GM19193 (cell line): Measurements from ENCODE around the gene SLC46A3.

ENCODE experiments used
- POLR2A ChIP-seq: IDR thresholded peaks from 4 replicates; pipeline ENCODE4 v1.6.1; 2011; ENCODE audit not compliant: insufficient read depth, insufficient read length; ENCODE audit errors: extremely low read depth

The SLC46A3 gene

DNA sequence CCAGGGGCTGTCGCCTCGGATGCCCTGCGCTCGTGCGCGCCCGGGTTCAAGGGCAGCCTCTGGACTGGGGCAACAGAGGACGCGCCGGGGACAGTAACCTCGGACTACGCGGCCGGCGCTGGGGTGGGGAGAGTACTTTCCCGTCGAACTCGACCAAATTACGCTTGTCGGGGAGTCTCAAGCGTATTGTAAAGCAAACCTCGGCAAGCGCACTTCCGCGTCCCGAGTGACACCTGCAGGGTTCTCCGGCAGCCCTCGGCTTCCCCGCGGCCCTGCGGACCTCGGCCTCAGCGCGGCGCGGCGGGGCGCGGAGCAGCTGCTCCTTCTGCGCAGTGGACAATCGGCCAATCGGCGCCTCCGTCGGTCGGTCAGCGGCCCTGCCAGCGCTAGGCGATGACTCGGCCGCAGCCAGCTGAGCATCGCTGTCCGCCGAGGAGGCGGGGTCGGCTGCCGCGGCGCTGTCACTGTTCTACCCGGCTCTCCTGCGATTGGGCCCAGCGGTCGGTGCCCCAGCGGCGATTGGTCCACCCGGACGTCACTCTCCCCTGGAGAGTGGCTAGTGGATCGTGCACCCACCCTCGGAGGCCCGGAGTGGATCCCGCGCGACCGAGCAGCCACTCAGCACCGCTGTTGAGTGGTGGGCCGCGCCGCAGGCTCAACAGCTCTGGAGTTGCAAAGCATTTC, at the start of gene SLC46A3:
Gene SLC46A3, minus strand, starts transcription at position 428 of the 684 bp plus-strand sequence. CDS start 972 bp downstream, outside the sequence.
- TF ChIP-seq POLR2A, result peak; percentile 61

DNA sequence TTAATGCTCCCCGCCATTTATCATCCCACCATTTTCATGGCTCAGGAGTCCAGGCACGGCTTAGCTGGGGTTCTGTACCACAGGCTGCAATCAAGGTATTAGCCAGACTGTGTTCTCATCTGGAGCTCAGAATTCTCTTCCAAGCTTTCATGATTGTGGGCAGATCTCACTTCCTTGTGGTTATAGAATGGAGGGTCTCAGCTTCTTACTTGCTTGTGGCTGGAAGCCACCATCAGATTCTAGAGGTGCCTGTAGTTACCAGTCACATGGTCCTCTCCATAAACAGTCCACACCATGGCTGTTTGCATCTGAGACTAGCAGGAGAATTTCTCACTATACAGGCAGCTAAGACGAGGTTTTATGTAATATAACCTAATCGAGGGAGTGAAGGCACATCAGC, 45.1 kb upstream of the SLC46A3 start:
- no peak for TF ChIP-seq POLR2A

GRCh38 chr13:28761586-28761985, 42.8 kb upstream of the SLC46A3 start:
- TF ChIP-seq POLR2A, result no peak

- TF ChIP-seq POLR2A, result no peak
These were observed 36.7 kb upstream of the SLC46A3 start for GRCh38 chr13:28755546-28755870.

- TF ChIP-seq POLR2A, result no peak
These were observed 36.2 kb upstream of the SLC46A3 start for GRCh38 chr13:28754698-28755545.

DNA sequence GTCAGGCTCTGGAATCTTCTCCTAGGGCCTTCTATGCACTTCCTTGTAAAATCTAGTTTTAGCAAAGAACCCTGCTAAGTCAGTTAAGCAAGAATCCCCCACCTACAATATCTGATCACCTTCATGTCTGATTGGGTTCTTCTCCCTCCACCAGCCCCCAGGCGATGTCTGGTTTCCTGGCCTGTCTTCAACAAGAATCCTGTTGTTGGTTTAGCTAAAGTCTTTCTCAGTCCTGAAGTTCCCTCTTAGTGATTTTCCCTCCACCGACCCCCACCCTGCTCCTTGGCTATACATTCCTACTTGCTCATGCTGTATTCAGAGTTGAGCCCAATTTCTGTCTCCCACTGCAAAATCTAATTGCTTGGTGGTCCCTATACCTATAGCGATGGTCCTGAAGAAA, 35.2 kb upstream of the SLC46A3 start:
- no peak for TF ChIP-seq POLR2A

DNA sequence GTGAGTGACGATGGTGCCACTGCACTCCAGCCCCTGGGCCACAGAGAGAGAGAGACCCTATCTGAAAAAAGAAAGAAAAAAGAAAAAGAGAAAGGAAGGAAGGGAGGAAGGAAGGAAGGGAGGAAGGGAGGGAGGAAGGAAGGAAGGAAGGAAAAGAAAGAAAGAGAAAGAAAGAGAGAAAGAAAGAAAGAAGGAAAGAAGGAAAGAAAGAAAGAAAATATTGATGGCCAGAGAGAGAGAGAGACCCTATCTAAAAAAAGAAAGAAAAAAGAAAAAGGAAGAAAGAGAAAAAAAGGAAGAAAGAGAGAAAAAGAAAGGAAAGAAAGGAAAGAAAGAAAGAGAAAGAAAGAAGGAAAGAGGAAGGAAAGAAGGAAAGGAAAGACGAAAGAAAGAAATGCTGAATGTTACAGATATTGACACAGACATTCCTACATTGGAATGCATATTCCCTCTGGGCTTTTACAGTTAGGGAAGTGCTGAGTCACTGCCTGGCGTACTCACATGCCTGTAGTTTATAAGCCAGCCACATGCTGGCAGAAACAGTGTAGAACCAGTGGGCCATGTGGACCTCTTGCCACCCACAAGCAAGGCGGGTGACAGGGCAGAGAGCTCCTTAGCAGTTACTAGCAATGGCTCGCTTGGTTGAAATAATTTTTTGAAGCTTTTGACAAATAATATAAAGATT, 34.6 kb upstream of the SLC46A3 start:
- no peak for TF ChIP-seq POLR2A

GRCh38 chr13:28751175-28751960, 32.6 kb upstream of the SLC46A3 start:
- TF ChIP-seq POLR2A, result no peak

DNA sequence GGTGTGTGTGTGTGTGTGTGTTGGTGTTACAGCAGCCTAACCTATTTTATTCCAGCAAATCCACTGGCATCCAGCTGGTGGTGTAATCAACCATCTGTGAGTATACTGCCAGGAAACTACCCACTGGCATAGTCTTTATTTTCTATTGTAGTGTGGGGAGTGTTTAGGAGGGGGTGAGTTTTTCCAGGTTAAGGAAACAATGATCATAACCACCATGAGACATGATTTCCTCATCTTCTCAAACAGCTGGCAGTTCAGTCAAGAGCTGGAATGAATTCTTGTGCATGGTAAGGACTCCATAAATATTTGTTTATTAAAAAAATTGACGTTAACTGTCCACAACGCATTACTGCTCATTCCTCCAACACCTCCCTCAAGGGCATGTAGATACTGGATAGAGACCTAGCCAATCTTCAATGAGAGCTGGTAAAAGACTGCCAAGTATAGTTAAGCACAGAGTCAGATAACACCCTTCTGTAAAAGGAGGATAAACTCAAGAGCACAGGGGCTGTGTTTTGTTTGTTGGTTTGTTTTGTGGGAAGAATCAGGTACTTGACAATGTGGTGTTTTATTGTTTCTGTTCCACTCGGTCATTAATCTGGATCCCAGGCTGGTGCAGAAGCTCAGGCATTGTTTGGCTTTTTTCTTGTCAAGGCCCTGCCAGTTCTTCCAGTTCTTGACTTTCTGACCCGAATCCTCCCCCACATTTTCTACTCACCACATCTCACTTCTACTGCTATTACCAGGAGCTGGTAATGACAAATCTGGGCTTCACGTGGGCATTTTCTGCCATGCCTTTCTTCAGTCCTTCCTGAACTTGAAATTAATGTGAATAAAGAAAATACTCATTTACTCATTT, 31.6 kb upstream of the SLC46A3 start:
- no peak for TF ChIP-seq POLR2A

DNA sequence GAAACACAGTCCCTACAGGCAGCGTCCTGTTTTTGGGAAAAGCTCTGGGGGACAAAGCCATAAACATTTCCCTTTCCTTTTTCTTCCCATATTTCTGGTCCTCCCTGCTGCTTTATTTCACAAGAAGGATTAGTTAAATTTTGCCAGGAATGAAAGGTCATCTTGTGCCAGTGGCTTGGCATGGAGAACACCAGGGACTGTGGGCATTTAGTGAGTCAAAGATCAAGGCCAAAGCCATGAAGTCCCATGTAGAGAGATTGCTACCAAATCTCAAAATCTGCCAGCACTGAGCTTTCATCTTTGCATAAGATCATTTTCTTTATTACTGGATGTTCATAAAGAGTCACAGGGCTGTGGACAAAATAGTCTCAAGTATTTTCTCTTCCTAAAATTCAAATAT, 29.1 kb upstream of the SLC46A3 start:
- no peak for TF ChIP-seq POLR2A

DNA sequence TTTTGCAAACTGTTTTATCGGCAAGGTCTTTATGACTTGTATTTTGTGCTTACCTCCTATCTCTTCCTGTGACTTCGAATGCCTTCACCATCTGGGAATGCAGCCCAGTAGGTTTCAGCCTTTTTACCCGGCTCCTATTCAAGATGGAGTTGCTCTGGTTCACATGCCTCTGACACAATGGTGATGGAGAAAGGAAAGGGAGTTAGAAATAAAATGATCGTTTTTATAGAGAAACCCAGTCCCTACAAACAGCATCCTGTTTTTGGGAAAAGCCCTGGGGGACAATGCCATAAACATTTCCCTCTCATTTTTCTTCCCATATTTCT, 27.5 kb upstream of the SLC46A3 start:
- TF ChIP-seq POLR2A, result no peak

GRCh38 chr13:28744656-28745055, 25.9 kb upstream of the SLC46A3 start:
- no peak for TF ChIP-seq POLR2A

DNA sequence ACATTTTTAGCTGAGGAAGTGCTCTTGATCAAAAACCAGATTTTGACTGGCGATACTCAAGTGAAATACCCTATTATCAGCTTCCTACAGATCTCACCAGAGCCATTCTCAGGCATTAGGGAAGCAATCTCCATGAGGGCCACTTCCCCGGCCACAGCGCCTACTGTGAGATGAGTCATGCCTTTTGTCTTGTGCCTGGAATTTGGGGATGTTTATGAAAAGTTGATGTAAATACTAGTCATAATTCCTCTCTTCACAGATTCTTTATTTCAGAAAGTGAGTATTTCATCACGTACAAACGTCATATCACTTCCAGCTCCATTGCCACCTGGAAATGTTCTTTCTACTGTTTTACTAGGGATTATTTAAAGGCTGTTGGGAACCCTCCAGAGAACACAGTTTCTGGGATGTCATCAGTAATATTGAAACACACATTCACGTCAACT, 25.3 kb upstream of the SLC46A3 start:
- no peak for TF ChIP-seq POLR2A

GRCh38 chr13:28743499-28744083, 24.8 kb upstream of the SLC46A3 start:
- TF ChIP-seq POLR2A, result no peak

- TF ChIP-seq POLR2A, result no peak
These were observed 24.2 kb upstream of the SLC46A3 start for GRCh38 chr13:28743020-28743419.

GRCh38 chr13:28741084-28741491, 22.3 kb upstream of the SLC46A3 start:
- no peak for TF ChIP-seq POLR2A
